22Rv1 (cell line): Measurements from ENCODE around the gene PLCXD3.
"Not testable (repeated sequence)": the region's sequence is repeated elsewhere in the genome, so short reads cannot be mapped to it uniquely, and the experiment has no call there.

Source experiments
- H3K27ac ChIP-seq: fragments of 450-650 bp; 2 replicates; pipeline ENCODE4 v1.5.1; 2017
- ZFX ChIP-seq: fragments of 450-650 bp; IDR thresholded peaks from 2 replicates; pipeline ENCODE4 v1.6.1; 2017; ENCODE audit warnings: antibody characterized with exemption, borderline replicate concordance
- TF ChIP-seq, protein P1 (sequence below): fragments of 450-650 bp; IDR thresholded peaks from 2 replicates; pipeline ENCODE4 v1.5.1; 2017; ENCODE audit warnings: mild to moderate bottlenecking

PLCXD3 gene

DNA sequence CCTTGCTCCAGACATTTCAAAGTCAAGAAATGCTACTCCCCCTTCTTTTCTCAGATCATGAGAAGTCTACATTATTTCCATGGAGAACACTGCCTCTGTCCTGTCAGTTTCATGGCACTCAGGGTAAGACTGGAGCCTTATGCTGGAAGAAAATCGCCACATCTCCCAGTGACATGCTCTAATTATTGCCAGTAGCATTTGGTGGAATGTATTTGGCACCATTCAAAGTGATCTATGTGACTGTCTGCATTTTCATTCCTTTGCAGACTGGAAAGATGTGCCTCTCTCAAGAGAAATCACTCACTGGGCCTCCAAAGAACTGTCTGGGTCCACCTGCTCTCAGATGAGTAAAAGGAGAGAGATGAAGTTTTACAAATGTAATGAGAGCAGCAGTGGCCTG is 840 bp upstream of the PLCXD3 start:
- no peak overlapping the region for H3K27ac ChIP-seq
- no peak for TF ChIP-seq ZFX
- TF ChIP-seq, protein P1, sequence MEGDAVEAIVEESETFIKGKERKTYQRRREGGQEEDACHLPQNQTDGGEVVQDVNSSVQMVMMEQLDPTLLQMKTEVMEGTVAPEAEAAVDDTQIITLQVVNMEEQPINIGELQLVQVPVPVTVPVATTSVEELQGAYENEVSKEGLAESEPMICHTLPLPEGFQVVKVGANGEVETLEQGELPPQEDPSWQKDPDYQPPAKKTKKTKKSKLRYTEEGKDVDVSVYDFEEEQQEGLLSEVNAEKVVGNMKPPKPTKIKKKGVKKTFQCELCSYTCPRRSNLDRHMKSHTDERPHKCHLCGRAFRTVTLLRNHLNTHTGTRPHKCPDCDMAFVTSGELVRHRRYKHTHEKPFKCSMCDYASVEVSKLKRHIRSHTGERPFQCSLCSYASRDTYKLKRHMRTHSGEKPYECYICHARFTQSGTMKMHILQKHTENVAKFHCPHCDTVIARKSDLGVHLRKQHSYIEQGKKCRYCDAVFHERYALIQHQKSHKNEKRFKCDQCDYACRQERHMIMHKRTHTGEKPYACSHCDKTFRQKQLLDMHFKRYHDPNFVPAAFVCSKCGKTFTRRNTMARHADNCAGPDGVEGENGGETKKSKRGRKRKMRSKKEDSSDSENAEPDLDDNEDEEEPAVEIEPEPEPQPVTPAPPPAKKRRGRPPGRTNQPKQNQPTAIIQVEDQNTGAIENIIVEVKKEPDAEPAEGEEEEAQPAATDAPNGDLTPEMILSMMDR, result no peak

DNA sequence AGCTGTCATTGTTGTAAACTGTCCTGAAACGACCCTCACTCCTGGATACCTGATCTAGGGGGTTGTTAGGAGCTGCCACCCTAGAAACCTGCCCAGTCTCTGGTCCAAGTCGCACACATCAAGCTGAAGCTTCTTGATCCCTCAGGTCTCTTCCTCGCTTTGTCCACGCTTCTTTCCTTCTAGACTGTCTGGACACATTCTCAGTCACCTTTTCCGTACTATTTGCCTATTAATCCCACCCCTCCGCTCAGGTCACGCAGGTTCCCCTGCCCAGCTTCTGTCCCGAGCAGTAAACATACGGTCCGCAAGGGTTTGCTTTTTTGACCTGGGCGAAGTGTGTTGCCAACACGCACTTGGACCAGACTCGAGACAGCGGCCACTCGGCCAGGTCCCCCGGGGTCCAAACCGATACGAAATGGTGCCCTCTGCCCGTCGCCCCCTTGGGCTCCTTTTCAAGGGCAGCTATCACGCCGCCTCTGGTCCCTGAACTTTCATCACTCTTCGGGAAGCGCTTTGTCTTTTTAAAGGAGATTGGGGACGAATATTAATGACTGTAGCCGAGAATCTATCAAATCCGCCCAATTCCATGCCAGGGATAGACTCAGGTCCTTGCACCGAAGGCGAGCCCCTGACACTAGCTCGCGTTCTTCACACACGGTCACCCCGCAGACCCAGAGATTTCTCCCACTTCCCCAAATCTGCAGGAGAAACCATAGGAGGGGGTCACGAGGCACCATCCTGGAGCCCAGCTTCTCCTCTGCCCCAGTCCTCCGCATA is 814 bp downstream of the PLCXD3 start:
- TF ChIP-seq ZFX, result no peak
- TF ChIP-seq, protein P1, result no peak
- no peak overlapping the region for H3K27ac ChIP-seq

DNA sequence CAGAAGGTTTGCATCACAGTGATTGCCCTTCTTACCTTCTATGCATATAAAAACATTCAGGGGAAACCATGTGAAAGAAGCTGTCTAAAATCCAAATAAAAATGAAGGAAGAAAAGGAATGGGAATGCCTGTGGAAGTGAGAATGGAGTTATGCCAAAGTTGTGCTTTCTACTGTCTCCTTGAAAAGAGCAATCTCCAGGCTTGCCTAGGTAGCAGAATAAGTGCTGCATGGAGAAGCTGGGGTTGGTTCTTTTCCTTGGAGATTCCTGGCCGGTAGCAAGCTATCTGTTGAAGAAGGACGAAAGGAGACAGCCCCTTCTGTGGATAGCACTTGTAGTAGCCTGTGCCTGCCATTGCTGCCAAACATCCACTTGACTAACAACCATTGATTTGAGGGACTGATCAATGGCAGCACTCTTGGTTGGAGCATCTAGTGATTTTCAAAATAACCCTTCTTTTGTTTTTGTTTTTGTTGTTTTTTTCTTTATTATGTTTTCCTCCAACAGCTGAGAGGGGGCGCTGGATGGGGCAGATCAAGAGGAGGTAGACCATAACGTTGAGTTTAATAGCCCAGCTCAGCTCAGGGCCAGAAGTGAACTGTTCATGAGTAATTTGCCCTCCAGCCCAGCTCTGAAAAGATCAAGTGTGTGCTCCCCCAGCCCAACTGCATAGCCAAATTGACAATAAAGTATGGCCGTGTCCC is 1.6 kb downstream of the PLCXD3 start:
- TF ChIP-seq, protein P1, result no peak
- TF ChIP-seq ZFX, result no peak
- no peak overlapping the region for H3K27ac ChIP-seq

DNA sequence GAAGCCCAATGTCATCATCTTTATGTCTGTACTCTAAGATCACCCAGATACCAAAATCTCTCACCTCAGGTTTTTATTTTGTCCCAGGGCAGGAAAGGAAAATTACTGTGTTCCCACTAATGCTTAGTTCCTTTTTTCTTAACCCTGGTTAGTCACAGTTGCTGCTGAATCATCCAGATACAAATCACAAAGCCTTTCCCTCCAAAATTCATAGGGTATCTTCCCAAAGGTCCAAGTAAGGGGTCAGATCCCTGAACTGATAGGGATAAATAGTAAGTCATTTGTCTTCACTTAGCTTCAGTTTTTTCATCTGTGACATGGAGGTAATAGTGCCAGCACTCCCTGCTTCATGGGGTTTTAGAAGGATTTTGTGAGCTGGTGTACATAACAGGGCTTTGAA is 2.2 kb downstream of the PLCXD3 start:
- TF ChIP-seq ZFX, result no peak
- TF ChIP-seq, protein P1, result no peak
- H3K27ac ChIP-seq, result no peak overlapping the region

DNA sequence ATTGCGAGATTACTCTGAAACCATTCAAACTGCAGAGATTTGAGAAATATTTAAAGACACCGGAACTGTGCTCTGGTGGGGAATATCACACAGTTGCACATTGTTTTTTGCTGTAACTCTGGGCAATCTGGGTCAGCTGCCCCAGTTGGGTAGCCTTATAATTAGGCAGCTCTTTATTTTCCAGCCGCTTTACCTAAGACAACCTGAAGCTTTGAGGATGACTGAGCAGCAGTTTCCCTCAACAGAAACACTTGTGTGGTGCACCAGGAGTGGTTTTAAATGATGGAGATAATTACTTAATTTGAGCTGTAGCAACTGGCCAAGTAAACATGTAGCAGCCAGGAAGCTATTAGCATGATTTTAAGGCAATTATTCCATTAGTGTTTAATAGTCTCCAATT is 2.9 kb downstream of the PLCXD3 start:
- TF ChIP-seq, protein P1, result no peak
- no peak for TF ChIP-seq ZFX
- no peak overlapping the region for H3K27ac ChIP-seq

DNA sequence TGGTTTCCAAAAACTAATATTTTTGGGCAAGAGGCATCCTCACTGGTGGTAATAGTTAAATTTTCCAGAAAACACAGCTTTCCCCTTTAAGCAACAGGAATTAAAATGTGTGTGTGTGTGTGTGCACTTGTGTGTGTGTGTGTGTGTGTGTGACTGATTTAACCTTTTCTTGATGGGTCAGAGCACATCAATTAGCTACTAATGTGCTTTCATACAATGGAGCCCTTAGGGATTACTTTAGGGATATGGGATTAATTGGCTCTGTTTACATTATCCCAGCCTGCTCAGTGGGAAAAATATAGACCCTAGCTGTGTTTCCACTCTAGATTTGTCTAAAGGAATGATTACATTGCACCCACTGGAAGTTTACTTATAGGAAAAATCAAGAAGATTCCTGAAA is 6.5 kb downstream of the PLCXD3 start:
- TF ChIP-seq, protein P1, result no peak
- no peak for TF ChIP-seq ZFX
- H3K27ac ChIP-seq, result no peak overlapping the region

DNA sequence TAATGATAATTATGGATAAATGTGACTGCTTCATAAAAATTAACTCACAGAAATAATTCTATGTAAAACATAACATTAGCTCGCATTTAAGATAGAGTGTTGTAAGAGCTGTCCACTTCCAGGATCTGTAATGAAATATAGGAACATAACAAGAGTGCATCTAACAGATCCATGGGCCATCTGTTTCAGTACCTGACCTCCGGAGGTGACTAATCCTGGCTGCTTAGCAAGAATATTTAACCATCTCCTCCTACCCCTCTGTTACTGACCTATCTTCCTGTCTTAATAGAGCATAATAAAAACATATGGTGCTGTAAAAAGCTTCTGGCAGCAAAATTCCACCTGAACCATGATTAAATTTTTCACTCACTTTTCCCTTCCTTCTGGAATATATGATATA is 7.1 kb downstream of the PLCXD3 start:
- TF ChIP-seq, protein P1, result no peak
- TF ChIP-seq ZFX, result no peak

DNA sequence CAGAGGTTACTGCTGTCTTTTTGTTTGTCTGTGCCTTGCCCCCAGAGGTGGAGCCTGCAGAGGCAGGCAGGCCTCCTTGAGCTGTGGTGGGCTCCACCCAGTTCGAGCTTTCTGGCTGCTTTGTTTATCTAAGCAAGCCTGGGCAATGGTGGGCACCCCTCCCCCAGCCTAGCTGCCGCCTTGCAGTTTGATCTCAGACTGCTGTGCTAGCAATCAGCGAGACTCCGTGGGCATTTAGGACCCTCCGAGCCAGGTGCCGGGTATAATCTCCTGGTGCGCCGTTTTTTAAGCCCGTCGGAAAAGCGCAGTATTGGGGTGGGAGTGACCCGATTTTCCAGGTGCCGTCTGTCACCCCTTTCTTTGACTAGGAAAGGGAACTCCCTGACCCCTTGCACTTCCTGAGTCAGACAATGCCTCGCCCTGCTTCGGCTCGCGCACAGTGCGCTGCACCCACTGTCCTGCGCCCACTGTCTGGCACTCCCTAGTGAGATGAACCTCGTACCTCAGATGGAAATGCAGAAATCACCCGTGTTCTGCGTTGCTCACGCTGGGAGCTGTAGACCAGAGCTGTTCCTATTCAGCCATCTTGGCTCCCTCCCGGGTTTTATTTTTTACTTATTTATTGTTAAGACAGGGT is 16.8 kb downstream of the PLCXD3 start:
- not testable (repeated sequence) for H3K27ac ChIP-seq

More for the DNA sequence above, 7.1 kb downstream of the PLCXD3 start:
- no peak overlapping the region for H3K27ac ChIP-seq
